Measurements from ENCODE around the gene ZDHHC24.

- TF ChIP-seq CTCF (IDR thresholded peaks at IDR 0.05; ENCODE audit: borderline replicate concordance, extremely low read depth, low read length, poor library complexity, severe bottlenecking) (no peak), EZH2 (IDR thresholded peaks at IDR 0.05; ENCODE audit: borderline replicate concordance, low read depth, low read length, severe bottlenecking) (no peak)
Measured at GRCh38 chr11:66523611-66524010, 22.2 kb downstream of the ZDHHC24 start.
